Endothelial cell of umbilical vein (primary cell): ENCODE results near the gene FZD8. TPM values are rescaled to one million over a fixed set of nuclear protein-coding genes. Genes with fewer than 3 reads are reported as not detected.

Source experiments
- BruUV-seq: library from RNA; stranded (reverse); fragments of 400-500 nt; replicated peaks from 2 replicates; lab custom pipeline; 2021; lab: Mats Ljungman, UMichigan
- CTCF ChIA-PET: fragments of 300-600, 350-600 bp; sonication (Branson Sonifier 250); formaldehyde crosslinking; loops from one replicate; lab custom pipeline; 2021; ENCODE audit warnings: antibody characterized with exemption, inconsistent platforms; lab: Charles Lee
- POLR2A ChIA-PET: fragments of 300-600, 350-600 bp; sonication (Branson Sonifier 250); formaldehyde crosslinking; loops from one replicate; lab custom pipeline; 2021; ENCODE audit warnings: antibody characterized with exemption, inconsistent platforms; lab: Charles Lee
- DNase-seq: peaks from one replicate; pipeline ENCODE4 v3.0.0-alpha.2; 2011; ENCODE audit warnings: low read depth, low spot score
- FAIRE-seq: peaks from 2 replicates; lab custom pipeline; 2011; peaks lifted over from hg19 to GRCh38; lab: Jason Lieb, UNC
- H2AFZ ChIP-seq: 2 replicates; pipeline ENCODE4 v1.6.0; 2012; ENCODE audit warnings: low read depth, low read length, control low read depth, inconsistent platforms
- H3K27ac ChIP-seq: 2 replicates; pipeline ENCODE4 v1.5.1; 2011; ENCODE audit warnings: low read depth, mild to moderate bottlenecking, control low read depth, low read length, moderate library complexity; ENCODE audit not compliant: insufficient read depth
- H3K27me3 ChIP-seq, 2 experiments: 2 replicates each; pipeline versions ENCODE4 v1.6.0 to v1.6.1; 2011; ENCODE audit warnings: low read length in 2 of 2, mixed read lengths in 1 of 2; ENCODE audit not compliant: control insufficient read depth in 2 of 2, insufficient read depth in 2 of 2
- H3K36me3 ChIP-seq, 2 experiments: 2 replicates in 1 of 2; 3 replicates in 1 of 2; pipeline ENCODE4 v1.5.1; 2011; ENCODE audit warnings: low read length in 2 of 2, mild to moderate bottlenecking in 1 of 2, moderate library complexity in 1 of 2; ENCODE audit not compliant: control insufficient read depth in 2 of 2, insufficient read depth in 2 of 2; ENCODE audit errors: extremely low read depth in 1 of 2
- H3K4me1 ChIP-seq: 3 replicates; pipeline ENCODE4 v1.5.1; 2011; ENCODE audit warnings: mild to moderate bottlenecking, low read length; ENCODE audit not compliant: control insufficient read depth, insufficient read depth; ENCODE audit errors: extremely low read depth
- H3K4me2 ChIP-seq: 2 replicates; pipeline ENCODE4 v1.6.1; 2011; ENCODE audit warnings: low read length, control low read depth, mixed read lengths; ENCODE audit not compliant: insufficient read depth
- H3K4me3 ChIP-seq, 3 experiments: fragments of 200-600 bp in 1 of 3; sonication (generic), shearing (Covaris generic) in 1 of 3; replicated peaks in 1 of 3; 2 replicates each; pipeline ENCODE4 v1.5.1; 2011 to 2016; ENCODE audit warnings: control low read depth in 3 of 3, low read length in 3 of 3, mild to moderate bottlenecking in 2 of 3, inconsistent platforms in 1 of 3, low read depth in 1 of 3, moderate library complexity in 1 of 3; ENCODE audit not compliant: insufficient read depth in 1 of 3
- H3K79me2 ChIP-seq: 2 replicates; pipeline ENCODE4 v1.6.0; 2012; ENCODE audit warnings: low read length, inconsistent platforms; ENCODE audit not compliant: control insufficient read depth, insufficient read depth
- H3K9ac ChIP-seq: replicated peaks from 2 replicates; pipeline ENCODE3; 2011; ENCODE audit warnings: low read length, control low read depth; ENCODE audit not compliant: insufficient read depth; ENCODE audit errors: extremely low read depth
- H3K9me1 ChIP-seq: replicated peaks from 3 replicates; pipeline ENCODE4 v1.6.0; 2011; ENCODE audit warnings: mild to moderate bottlenecking, low read length; ENCODE audit not compliant: control insufficient read depth, insufficient read depth; ENCODE audit errors: extremely low read depth
- H3K9me3 ChIP-seq: replicated peaks from 2 replicates; pipeline ENCODE4 v1.5.1; 2012; ENCODE audit warnings: low read length, inconsistent platforms; ENCODE audit not compliant: control insufficient read depth, insufficient read depth
- H4K20me1 ChIP-seq: replicated peaks from 2 replicates; pipeline ENCODE3; 2011; ENCODE audit warnings: mild to moderate bottlenecking, low read length; ENCODE audit not compliant: control insufficient read depth, insufficient read depth; ENCODE audit errors: extremely low read depth
- CTCF ChIP-seq, 2 donors: IDR thresholded peaks; 1 replicate in 1 of 2; 2 replicates in 1 of 2; pipeline ENCODE4 v1.5.1; 2011; ENCODE audit warnings: low read length in 2 of 2, mild to moderate bottlenecking in 2 of 2, moderate library complexity in 2 of 2, control low read depth in 1 of 2, inconsistent platforms in 1 of 2, low read depth in 1 of 2; ENCODE audit not compliant: insufficient read depth in 1 of 2; ENCODE audit errors: extremely low read depth in 1 of 2
- EZH2 ChIP-seq: IDR thresholded peaks from 2 replicates; pipeline ENCODE4 v1.6.1; 2012; ENCODE audit warnings: borderline replicate concordance, low read depth, mild to moderate bottlenecking, moderate library complexity, low read length, inconsistent platforms; ENCODE audit not compliant: severe bottlenecking
- FOS ChIP-seq: IDR thresholded peaks from 2 replicates; pipeline ENCODE4 v1.6.1; 2011; ENCODE audit warnings: mild to moderate bottlenecking, low read length, moderate library complexity, borderline replicate concordance; ENCODE audit not compliant: insufficient read depth
- GATA2 ChIP-seq: IDR thresholded peaks from 2 replicates; pipeline ENCODE4 v1.7.0; 2011; ENCODE audit warnings: low read depth, mild to moderate bottlenecking, moderate library complexity, mixed read lengths, low read length; ENCODE audit not compliant: insufficient read length, insufficient read depth
- JUN ChIP-seq: IDR thresholded peaks from 2 replicates; pipeline ENCODE4 v1.6.1; 2011; ENCODE audit warnings: borderline replicate concordance, low read depth; ENCODE audit not compliant: insufficient read length, insufficient read depth
- MAX ChIP-seq: IDR thresholded peaks from 2 replicates; pipeline ENCODE4 v1.6.1; 2011; ENCODE audit not compliant: insufficient read depth, insufficient read length
- MYC ChIP-seq: IDR thresholded peaks from one replicate; pipeline ENCODE4 v1.6.1; 2011; ENCODE audit warnings: mild to moderate bottlenecking, low read depth, low read length
- POLR2A ChIP-seq: IDR thresholded peaks from 2 replicates; pipeline ENCODE4 v1.6.1; 2012; ENCODE audit warnings: low read depth, mild to moderate bottlenecking, control low read depth, low read length
- POLR2AphosphoS5 ChIP-seq: IDR thresholded peaks from 2 replicates; pipeline ENCODE4 v1.6.1; 2012; ENCODE audit warnings: low read depth, mild to moderate bottlenecking, control low read depth, low read length, moderate library complexity; ENCODE audit not compliant: insufficient read depth
- dilution Hi-C: fragments of 300-500 bp; cut with MboI; formaldehyde crosslinking; loops from one replicate; pipeline ENCODE4 v1.15.0; 2019; ENCODE audit warnings: low sequenced_read_pairs; ENCODE audit not compliant: extremely low pct_ligation_motif_present
- intact Hi-C: fragments of 100-400 bp; cut with micrococcal nuclease; formaldehyde crosslinking; loops from one replicate; pipeline ENCODE4 v1.10.0; 2022
- polyA plus RNA-seq, 4 experiments: library from polyadenylated mRNA; depleted of rRNA in 3 of 4; stranded (reverse) in 3 of 4; unstranded in 1 of 4; fragments of >200 nt; gene quantifications; 2 replicates each; pipeline versions ENCODE4 v1.2.1 to v1.2.3, GENCODE V29; 2011 to 2012; ENCODE audit warnings: missing spikeins in 1 of 4
- total RNA-seq: library from RNA; stranded (reverse); gene quantifications from 2 replicates; pipeline ENCODE4 v1.2.3, GENCODE V29; 2021

The FZD8 gene
- total and polyA plus RNA-seq, 2 donors (not counting 3 experiments of a cell fraction or from before 2014, with no cell fraction given): 6.2 to 11.1 TPM

- Histone ChIP-seq H3K9ac (no peak overlapping the region), H2AFZ (no peak overlapping the region), H3K79me2 (no peaks in the 10 kb centered on the region), H3K9me1 (no peaks in the 10 kb centered on the region), H3K27me3 (no peaks in the 10 kb centered on the region), H3K4me1 (peaks cover under 1% of the 10 kb centered on the region), H4K20me1 (no peaks in the 10 kb centered on the region), H3K27ac (no peak overlapping the region), H3K36me3 (no peaks in the 10 kb centered on the region), H3K4me3 (no peak overlapping the region), H3K4me2 (no peak overlapping the region), H3K9me3 (no peaks in the 10 kb centered on the region)
- intact Hi-C loops: no loop called here
- DNase-seq (no peak), FAIRE-seq (no peak)
- dilution Hi-C loops: no loop called here
- POLR2A ChIA-PET: no interaction called here
- no peak for TF ChIP-seq MAX
- CTCF ChIA-PET: interaction anchor here (10.8 kb wide), 1 partner anchor 1149 kb away, joined by 316 read pairs; no protein-coding TSS in a partner anchor
- BruUV-seq: no TSS peak
These were observed 10.1 kb downstream of the FZD8 start for GRCh38 chr10:35632027-35632426.

- Histone ChIP-seq H3K9ac (no peak overlapping the region), H3K27me3 (no peaks in the 10 kb centered on the region), H2AFZ (no peak overlapping the region), H4K20me1 (no peaks in the 10 kb centered on the region), H3K4me2 (no peak overlapping the region), H3K36me3 (no peaks in the 10 kb centered on the region), H3K9me3 (no peaks in the 10 kb centered on the region), H3K4me3 (no peak overlapping the region), H3K9me1 (no peaks in the 10 kb centered on the region), H3K79me2 (no peaks in the 10 kb centered on the region), H3K4me1 (peaks cover 6% of the 10 kb centered on the region), H3K27ac (no peak overlapping the region)
- no peak for TF ChIP-seq POLR2A
- TF ChIP-seq FOS: no peak
- no peak for TF ChIP-seq JUN
- TF ChIP-seq POLR2AphosphoS5: no peak
- TF ChIP-seq EZH2: no peak
- TF ChIP-seq GATA2: no peak
- TF ChIP-seq MYC: no peak
- TF ChIP-seq MAX: no peak
- TF ChIP-seq CTCF (IDR thresholded peaks at IDR 0.05; ENCODE audit: extremely low read depth in 1 of 2, insufficient read depth in 1 of 2, low read depth in 1 of 2, low read length in 2 of 2): no peak
- FAIRE-seq (no peak), DNase-seq (no peak)
- ChIA-PET POLR2A (no interaction called here), CTCF (interaction anchor here (10.8 kb wide), 1 partner anchor 1149 kb away, joined by 316 read pairs; no protein-coding TSS in a partner anchor)
- no TSS peak for BruUV-seq
- intact Hi-C loops (no loop called here), dilution Hi-C loops (no loop called here)
These were observed 10.7 kb downstream of the FZD8 start for GRCh38 chr10:35631404-35631803.
